NB4 (cell line): ENCODE measurements around the gene GPR82.

Experiments used
- DNase-seq: peaks from one replicate; pipeline ENCODE4 v3.0.0; 2010; ENCODE audit warnings: low read depth
- H3K4me3 ChIP-seq: one replicate; pipeline ENCODE4 v1.5.1; 2011; ENCODE audit warnings: mild to moderate bottlenecking, low read depth, low read length, moderate library complexity
- CTCF ChIP-seq: IDR thresholded peaks from one replicate; pipeline ENCODE4 v1.5.1; 2012; ENCODE audit warnings: low read depth, low read length
- MAX ChIP-seq: IDR thresholded peaks from 2 replicates; pipeline ENCODE4 v1.6.1; 2011; ENCODE audit warnings: low read depth, low read length
- MYC ChIP-seq: IDR thresholded peaks from 2 replicates; pipeline ENCODE4 v1.6.1; 2011; ENCODE audit warnings: low read depth, low read length
- POLR2A ChIP-seq: IDR thresholded peaks from 2 replicates; pipeline ENCODE4 v1.6.1; 2011; ENCODE audit warnings: mild to moderate bottlenecking; ENCODE audit not compliant: insufficient read length; ENCODE audit errors: extremely low read depth

GPR82 gene

DNA sequence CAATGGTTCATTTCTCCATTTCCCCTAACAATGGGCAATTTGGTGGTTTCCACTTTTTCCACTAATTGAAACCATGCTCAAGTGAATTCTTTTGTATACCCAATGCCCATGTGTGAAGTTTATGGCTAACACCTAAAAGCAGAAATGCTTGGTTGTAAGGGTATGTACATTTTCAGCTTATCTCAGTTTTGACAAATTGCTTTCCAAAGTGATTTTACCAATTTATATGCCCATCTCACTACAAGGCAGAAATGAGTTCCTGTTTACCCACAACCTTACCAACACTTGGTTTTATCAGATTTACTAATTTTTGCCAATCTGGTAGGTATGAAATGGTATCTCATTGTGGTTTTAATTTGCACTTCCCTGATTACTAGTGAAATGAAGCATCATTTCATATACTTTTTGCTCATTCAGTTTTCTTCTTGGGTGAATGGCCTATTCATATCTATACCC lies 20.4 kb upstream of the GPR82 start:
- H3K4me3 ChIP-seq, result no peak overlapping the region
- no peak for DNase-seq
- no peak for TF ChIP-seq MYC
- TF ChIP-seq POLR2A, result no peak

- TF ChIP-seq MYC, result no peak
- TF ChIP-seq MAX, result no peak
- TF ChIP-seq POLR2A, result no peak
- no peak for TF ChIP-seq CTCF
- no peak overlapping the region for H3K4me3 ChIP-seq
- DNase-seq, result no peak
Observed at GRCh38 chrX:41705042-41705441, 18.9 kb upstream of the GPR82 start.

DNA sequence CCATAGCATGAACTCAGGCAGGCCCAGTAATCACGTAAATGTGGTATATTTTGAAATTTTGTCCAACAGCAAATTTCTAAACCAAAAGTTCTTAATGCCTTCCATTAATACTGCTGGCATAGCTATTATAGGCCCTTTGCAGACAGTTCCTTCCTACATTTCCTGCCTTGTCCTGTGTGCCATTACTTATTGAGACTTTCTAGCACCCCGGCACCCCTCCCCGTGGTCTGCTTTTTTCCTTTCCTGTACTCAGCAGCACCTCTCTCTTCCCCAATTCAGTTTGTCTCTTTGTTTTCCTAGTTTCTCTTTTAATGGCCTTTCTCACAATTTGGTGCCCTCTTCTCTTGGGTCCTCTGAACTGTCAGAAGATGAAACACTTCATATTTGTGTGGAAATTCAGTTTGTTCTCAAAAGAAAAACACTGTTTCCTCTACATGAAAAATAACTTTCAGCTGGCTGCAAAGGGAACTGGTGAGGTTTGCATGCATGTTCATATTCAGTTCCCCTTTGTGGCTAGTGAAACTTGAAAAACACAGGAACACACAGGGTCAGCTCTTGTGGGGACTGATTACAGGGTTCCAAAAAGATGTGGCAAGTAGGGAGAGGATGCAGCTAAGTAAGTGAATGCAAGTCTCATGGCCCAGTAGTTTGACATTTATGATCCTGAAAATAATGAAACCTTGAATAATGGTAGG lies 18.2 kb upstream of the GPR82 start:
- TF ChIP-seq MAX (no peak), CTCF (no peak), MYC (no peak), POLR2A (no peak)
- peak; percentile 82 for DNase-seq
- no peak overlapping the region for H3K4me3 ChIP-seq

- no peak for DNase-seq
- no peak for TF ChIP-seq MAX
- TF ChIP-seq MYC, result no peak
- no peak for TF ChIP-seq POLR2A
- no peak for TF ChIP-seq CTCF
- H3K4me3 ChIP-seq, result no peak overlapping the region
Observed at GRCh38 chrX:41707218-41707617, 16.8 kb upstream of the GPR82 start.

DNA sequence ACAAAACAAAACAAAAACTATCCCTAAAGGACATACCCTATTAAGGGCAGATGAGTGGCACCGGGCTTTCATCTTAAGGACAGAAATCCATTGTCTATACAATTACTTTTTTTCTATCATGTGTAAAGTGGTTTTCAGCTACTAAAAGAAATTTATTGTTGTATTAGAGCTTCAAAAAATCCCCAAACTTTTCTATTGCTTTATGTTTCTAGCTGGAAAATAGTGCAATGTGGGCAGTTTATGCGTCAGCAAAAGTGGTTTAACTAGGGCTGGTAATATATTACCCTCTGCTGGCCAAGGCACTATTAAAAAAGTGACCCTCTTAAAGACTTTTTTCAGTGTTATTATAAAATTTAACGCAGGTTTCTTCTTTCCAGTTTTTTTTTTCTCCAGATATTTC lies 15.5 kb upstream of the GPR82 start:
- no peak overlapping the region for H3K4me3 ChIP-seq
- no peak for TF ChIP-seq MYC
- TF ChIP-seq MAX, result no peak
- no peak for TF ChIP-seq CTCF
- no peak for TF ChIP-seq POLR2A
- DNase-seq, result no peak

GRCh38 chrX:41711021-41711667 lies 12.8 kb upstream of the GPR82 start:
- DNase-seq, result no peak
- no peak for TF ChIP-seq MAX
- no peak overlapping the region for H3K4me3 ChIP-seq

DNA sequence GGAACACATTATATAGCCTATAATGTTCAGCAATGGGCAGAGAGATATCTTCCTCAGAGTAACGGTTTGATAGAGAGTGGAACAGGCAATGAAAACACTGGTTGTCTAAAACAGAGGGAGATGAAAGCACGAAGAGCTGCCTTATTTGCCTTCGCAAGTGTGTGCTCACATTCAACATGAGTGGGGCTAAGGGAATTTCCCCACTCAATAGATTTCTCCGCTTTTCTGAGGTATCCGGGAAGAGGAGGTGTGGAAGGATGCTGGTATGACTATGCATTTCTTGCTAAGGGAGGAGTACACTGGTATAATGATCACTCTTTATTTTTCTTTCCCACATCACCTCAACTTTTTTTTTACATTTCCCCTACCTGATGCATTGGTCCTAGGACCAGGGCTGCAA lies 7.8 kb upstream of the GPR82 start:
- no peak for TF ChIP-seq POLR2A
- no peak for TF ChIP-seq MYC
- TF ChIP-seq MAX, result no peak
- no peak for TF ChIP-seq CTCF
- H3K4me3 ChIP-seq, result no peak overlapping the region
- DNase-seq, result no peak
